HG02943 (cell line): ENCODE measurements around the gene EML1.

Experiments used
- ATAC-seq: cut with Tn5 transposase; IDR thresholded peaks from one replicate; pipeline ENCODE4 v1.9.1; 2021; ENCODE audit warnings: mild to moderate bottlenecking, low read depth, moderate library complexity; ENCODE audit not compliant: unreplicated experiment

Gene EML1

DNA sequence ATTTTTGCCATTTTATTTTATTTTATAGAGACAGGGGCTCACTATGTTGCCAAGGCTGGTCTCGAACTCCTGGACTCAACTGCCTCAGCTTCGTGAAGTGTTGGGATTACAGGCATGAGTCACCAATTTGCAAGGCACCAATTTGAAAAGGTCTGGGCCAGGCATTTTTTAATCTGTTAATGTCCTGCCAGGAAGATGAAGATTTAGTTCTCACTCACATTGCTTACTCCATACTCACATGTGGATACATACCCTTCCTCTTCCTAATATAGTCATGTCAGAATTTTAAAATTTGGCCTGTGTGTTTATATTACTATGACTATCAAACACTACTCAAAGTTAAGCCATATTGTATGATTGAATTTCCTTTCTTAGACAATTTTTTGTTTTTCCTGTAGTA is 15.3 kb upstream of the EML1 start:
- ATAC-seq: no peak

- no peak for ATAC-seq
These were observed 13.5 kb upstream of the EML1 start for GRCh38 chr14:99779751-99780150.

DNA sequence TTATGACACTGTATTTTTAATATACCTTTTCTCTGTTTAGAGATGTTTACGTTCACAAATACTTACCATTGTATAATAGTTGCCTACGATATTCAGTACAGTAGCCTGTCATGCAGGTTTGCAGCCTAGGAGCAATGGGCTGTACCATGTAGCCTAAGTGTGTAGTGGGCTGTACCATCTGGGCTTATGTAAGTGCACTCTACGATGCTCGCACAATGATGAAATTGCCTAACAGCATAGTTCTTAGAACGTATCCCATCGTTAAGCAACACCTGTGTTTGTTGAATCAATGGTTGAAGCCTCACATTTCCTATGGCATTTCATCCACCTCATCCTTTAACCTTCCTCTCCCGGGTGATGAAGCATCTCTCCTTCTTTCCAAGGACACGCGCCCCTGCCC is 12.5 kb upstream of the EML1 start:
- ATAC-seq: no peak

DNA sequence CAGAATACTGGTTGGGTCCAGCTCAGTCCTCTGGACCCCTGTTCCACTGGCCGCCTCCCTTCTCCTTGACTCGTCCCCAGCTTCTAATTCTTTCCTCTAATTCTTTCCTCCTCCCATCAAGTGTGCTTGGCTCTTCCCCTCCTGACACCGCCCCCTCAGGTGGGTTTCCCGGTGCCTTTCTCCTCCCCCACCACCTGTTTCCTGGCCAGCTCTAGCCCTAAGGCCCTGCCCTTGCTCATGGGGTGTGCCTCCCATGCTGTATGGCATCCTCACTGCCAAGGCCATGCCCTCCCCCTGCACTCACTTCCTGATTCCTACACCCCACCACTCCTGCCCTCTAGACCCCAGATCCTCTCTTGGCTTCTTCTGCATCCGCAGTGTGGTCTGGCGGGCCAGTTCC is 12.1 kb upstream of the EML1 start:
- no peak for ATAC-seq

- no peak for ATAC-seq
These were observed 11.2 kb upstream of the EML1 start for GRCh38 chr14:99781853-99782610.

DNA sequence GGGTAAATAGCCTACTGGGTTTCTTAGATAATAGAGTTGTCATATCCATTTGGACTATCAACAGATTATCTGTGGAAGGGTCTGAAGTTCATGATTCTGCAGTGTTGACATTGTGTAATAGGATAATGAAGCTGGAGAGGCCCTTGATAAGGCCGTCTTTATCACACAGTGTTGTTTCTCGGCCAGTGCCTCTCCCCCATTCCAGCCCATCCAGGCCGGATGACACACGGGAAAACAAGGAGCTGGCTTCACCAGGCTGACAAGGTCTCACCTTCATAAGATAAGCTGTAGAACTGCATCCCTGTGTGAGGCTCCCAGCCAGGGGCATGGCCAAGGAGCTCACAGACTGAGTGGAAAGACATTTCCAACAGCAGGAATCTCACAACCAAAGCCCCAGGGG is 8.7 kb upstream of the EML1 start:
- ATAC-seq: no peak

DNA sequence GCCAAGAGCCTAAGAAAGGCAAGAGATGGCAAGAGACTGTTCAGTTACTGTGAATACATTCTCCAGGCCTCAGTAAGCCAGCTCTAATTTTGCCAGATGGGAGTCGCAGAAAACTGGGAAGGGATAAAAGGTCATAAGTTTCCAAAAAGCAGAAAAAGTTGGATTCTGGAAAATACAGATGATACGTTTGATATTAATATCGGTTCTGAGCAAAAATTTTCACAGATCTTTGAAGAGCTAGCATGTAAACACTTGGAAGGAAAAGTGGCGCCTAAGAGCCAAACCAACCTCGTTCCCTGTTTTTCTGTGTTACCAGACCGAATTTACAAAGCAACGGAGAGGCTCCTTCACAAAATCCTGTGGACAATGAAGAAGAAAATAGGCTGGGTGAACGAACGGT is 7.8 kb upstream of the EML1 start:
- no peak for ATAC-seq

GRCh38 chr14:99786511-99786989 is 6.7 kb upstream of the EML1 start:
- ATAC-seq: no peak

DNA sequence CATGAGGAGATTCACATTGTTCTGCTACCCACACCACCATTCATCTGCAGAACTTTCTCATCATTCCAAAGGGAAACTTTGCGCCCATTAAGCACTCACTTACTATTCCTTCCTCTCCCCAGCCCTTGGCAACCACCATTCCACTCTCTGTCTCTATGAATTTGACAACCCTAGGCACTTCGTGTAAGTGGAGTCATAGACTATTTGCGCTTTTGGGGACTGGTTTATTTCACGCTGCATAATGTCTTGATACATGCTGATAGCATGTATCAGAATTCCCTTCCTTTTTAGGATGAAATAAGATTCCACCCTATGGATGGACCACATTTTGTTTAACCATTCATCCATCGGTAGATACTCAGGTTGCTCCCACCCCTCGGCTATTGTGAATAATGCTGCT is 4.5 kb upstream of the EML1 start:
- ATAC-seq: no peak

DNA sequence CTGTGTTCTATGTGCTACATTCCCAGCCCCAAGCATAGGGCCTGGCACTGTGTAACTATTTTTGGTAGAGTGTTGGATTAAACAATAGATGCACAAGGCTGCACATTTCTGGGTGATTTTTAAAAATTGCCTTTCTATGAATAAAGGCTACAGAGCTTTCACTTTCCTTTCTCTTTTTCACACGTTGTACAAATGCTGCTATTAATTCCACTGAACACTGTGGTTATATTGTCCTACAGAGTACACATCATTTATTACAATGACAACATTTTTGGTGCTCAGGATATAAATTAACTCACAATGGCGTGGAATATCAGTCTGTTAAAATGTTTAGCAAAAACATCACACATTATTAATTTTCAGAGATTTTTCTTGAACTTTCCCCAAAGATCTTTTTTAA is 3.6 kb upstream of the EML1 start:
- ATAC-seq: no peak

DNA sequence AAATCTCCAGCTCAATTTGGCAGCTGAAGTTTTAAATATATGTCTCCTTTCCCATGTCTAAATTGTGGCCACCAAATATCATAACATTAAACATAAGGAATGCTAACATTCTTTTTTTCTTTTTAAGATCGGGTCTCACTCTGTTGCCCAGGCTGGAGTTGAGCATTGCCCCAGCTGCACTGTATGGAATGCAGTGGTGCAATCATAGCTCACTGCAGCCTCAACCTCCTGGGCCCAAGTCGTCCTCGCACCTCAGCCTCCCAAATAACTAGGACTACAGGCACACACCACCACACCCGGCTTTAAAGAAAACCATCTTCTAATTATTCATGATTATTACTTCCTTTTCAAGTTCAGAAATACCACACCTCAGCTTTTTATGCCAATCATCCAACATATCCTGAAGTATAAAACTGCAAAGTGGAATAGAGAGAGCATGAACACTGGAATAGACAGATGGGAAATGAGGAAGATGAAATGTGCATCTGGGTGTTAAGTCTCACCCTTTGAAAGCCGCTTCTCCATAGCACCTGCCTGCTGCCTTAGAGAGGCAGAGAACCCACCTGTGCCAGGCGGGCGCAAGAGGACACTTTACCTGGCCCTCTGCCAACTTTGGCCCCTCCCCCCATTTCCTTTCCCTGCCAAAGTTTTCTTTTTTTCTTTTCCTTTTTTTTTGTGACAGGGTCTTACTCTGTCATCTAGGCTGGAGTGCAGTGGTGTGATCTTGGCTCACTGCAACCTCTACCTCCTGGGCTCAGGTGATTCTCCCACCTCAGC is 2.8 kb upstream of the EML1 start:
- ATAC-seq: no peak

DNA sequence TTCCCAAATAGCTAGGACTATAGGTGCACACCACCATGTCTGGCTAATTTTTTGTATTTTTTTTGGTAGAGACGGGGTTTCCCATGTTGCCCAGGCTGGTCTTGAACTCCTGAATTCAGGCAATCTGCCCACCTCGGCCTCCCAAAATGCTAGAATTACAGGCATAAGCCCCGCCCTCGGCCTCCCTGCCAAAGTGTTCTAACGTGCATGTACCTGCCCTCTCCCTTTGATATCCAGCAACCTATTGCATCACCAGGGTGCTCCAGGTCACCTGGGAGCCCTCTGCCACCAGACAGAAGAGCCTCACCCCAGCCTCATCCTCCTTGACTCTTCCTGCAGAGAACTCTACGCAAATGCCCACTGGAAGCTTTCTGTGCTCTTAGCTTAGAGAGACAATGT is 2.2 kb upstream of the EML1 start:
- no peak for ATAC-seq

- no peak for ATAC-seq
These were observed 1.6 kb upstream of the EML1 start for GRCh38 chr14:99791476-99792209.

DNA sequence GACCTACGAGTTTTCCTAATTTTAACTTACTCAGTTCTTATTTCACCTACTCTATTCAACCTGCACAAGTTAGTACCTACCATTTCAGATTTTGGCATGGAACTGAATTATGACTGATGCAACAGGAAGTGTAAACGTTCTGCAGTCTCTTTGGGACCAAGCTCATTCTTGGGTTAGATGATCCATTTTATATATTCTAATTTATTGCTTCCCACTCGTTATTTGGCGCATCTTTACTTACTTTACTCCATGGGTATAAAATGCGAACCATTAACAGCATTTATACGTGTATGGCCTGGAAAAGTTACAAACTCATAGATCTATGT is 1.0 kb upstream of the EML1 start:
- no peak for ATAC-seq

GRCh38 chr14:99792551-99793212 is 531 bp upstream of the EML1 start:
- no peak for ATAC-seq

DNA sequence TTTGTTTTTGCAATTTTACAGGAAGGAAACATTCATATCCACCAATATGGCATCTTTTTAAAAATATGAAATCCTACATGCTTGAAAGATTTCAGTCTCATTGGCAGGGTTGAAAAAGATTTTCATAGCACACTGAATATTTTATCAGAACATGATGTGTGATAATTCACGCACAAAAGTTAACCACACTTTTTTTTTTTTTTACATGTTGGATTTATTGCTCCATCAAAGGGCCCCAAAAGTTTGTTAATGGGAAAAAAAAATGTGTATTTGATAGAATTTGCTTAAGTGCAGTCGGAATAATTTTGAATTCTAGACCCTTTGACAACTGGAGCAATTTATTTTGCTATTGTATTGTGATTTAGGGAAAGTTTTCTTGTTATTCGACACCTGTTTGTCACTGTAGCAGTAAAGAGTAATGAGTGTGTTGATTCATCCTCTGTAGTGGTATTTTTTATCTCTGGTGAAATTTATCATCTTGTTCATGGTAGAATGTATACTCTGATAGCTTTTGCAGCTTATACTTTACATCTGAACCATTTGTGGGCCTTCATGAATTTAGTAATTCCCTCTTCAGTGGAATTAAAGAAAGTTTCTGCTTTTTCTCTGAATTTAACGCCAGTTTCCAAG is 1.1 kb downstream of the EML1 start:
- no peak for ATAC-seq

DNA sequence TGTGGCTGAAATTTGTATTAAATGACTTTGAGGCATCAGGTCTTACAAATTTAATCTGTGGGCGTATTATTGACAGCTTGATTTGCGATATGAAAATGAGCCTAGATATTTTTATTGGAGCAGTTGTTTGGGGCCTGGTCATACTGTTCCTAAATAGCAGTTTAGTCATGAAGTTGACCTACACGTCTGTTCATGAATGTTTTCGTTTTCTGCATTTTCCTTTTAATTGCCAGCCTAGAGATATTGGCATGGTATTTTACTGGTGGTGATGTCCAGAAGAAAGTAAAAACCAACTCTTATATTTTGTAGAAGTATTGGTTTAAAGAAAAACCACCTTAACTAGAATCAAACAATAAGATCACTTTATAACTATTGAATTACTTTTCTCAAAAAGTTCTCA is 1.8 kb downstream of the EML1 start:
- ATAC-seq: no peak

DNA sequence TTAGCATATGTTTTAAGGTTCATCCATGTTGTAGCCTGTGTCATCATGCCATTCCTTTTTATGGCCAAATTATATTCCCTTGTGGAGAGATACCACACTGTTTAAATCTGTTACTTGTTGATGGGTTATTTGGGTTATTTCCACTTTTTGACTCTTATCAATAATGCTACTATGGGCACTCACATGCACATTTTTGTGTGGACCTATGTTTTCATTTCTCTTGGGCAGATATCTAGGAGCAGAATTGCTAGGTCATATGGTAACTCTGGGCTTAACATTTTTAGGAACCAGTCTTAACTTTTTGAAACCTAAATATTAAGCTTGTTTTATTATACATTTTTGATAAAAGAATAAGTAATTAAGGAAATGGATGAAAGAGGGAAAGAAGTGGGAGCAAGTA is 4.0 kb downstream of the EML1 start:
- ATAC-seq: no peak

GRCh38 chr14:99800781-99801180 is 7.6 kb downstream of the EML1 start:
- ATAC-seq: no peak

DNA sequence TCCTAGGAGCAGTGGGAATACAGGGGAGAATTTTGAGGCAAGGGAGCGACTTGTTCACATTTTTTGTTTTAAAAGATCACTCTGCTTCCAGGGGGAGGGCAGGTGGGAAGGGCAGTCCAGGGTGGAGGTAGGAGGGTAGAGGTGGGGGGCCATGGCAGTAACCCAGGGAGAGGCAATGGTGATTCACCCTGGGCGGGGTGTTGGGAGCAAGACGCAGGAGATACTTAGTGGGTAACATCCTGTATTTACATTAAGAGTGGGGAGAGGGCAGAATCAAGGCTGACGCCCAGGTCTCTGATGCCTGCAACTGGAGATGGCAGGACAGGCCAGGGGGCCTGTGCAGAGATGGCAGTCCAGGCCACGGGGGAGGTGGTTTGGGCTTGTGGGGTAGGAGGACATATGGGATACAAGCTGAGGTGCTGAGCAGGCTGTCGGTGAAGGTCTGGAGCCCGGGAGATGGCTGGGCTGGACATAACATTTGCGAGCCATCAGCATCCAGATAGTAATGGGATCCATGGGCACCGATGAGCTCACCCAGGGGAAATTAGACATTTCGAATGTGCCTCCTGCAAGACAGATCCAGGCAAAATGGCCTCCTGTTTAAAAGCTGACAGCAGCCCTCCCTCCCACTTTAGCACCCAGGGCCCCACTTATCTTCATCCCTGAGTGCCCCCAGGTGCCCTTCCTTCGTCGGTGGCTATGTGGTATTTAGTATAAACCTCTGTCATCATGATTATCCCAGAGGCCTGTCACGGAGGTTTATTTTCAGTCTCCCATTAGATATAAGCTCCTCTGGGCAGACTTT is 9.3 kb downstream of the EML1 start:
- no peak for ATAC-seq
